Measurements from ENCODE around the gene DGKQ. TPM values are rescaled to one million over a fixed set of nuclear protein-coding genes. Genes with fewer than 3 reads are reported as not detected.

The DGKQ gene
- total RNA-seq, 1 donor from 2014 or later: 18.8 TPM

GRCh38 chr4:970854-971520 is 2.4 kb downstream of the DGKQ start:
- Histone ChIP-seq H3K36me3 (peaks cover 10% of the 10 kb centered on the region), H3K4me3 (no peak overlapping the region), H3K27ac (no peak overlapping the region), H3K4me1 (peaks cover 32% of the 10 kb centered on the region), H3K9me3 (no peaks in the 10 kb centered on the region), H3K27me3 (ENCODE audit: low read depth) (no peaks in the 10 kb centered on the region)
- intact Hi-C loops (cut with DNase I): no loop called here
- no peak for DNase-seq
- no peak for TF ChIP-seq CTCF (IDR thresholded peaks at IDR 0.05)
- no peak for ATAC-seq

GRCh38 chr4:970046-970745 is 3.2 kb downstream of the DGKQ start:
- Histone ChIP-seq H3K4me1 (peaks cover 32% of the 10 kb centered on the region), H3K4me3 (no peak overlapping the region), H3K9me3 (no peaks in the 10 kb centered on the region), H3K27me3 (ENCODE audit: low read depth) (no peaks in the 10 kb centered on the region), H3K27ac (no peak overlapping the region), H3K36me3 (peaks cover 18% of the 10 kb centered on the region)
- intact Hi-C loops (cut with DNase I): no loop called here
- DNase-seq (no peak), ATAC-seq (no peak)
- no peak for TF ChIP-seq CTCF (IDR thresholded peaks at IDR 0.05)

- DNase-seq (no peak), ATAC-seq (no peak)
- intact Hi-C loops (cut with DNase I): no loop called here
- no peak for TF ChIP-seq CTCF (IDR thresholded peaks at IDR 0.05)
- Histone ChIP-seq H3K27me3 (ENCODE audit: low read depth) (no peaks in the 10 kb centered on the region), H3K36me3 (peaks cover 30% of the 10 kb centered on the region), H3K27ac (no peak overlapping the region), H3K4me3 (no peak overlapping the region), H3K4me1 (peaks cover 29% of the 10 kb centered on the region), H3K9me3 (no peaks in the 10 kb centered on the region)
Measured at GRCh38 chr4:968621-969394, 4.6 kb downstream of the DGKQ start.

GRCh38 chr4:968221-968620 is 5.1 kb downstream of the DGKQ start:
- Histone ChIP-seq H3K4me1 (peaks cover 26% of the 10 kb centered on the region), H3K27me3 (ENCODE audit: low read depth) (no peaks in the 10 kb centered on the region), H3K27ac (no peak overlapping the region), H3K9me3 (no peaks in the 10 kb centered on the region), H3K36me3 (peaks cover 33% of the 10 kb centered on the region), H3K4me3 (no peak overlapping the region)
- intact Hi-C loops (cut with DNase I): no loop called here
- DNase-seq: no peak
- no peak for TF ChIP-seq CTCF (IDR thresholded peaks at IDR 0.05)
- ATAC-seq: no peak

- peaks cover 40% of the 10 kb centered on the region for H3K36me3 ChIP-seq
- no peak for DNase-seq
- intact Hi-C loops (cut with DNase I): no loop called here
Measured at GRCh38 chr4:967113-968104, 6.0 kb downstream of the DGKQ start.

More at GRCh38 chr4:967113-968104, 6.0 kb downstream of the DGKQ start:
- ATAC-seq: no peak
- H3K27me3 ChIP-seq (ENCODE audit: low read depth): no peaks in the 10 kb centered on the region
- no peak overlapping the region for H3K4me3 ChIP-seq
- no peaks in the 10 kb centered on the region for H3K9me3 ChIP-seq
- TF ChIP-seq CTCF (IDR thresholded peaks at IDR 0.05): no peak
- H3K27ac ChIP-seq: no peak overlapping the region
- peaks cover 20% of the 10 kb centered on the region for H3K4me1 ChIP-seq
